A673 (cell line): ENCODE measurements around the gene KISS1R. TPM values are rescaled to one million over a fixed set of nuclear protein-coding genes. Genes with fewer than 3 reads are reported as not detected.

Experiments used
- BruUV-seq: library from RNA; stranded (reverse); fragments of 400-500 nt; replicated peaks from 2 replicates; lab custom pipeline; 2021; lab: Mats Ljungman, UMichigan
- CTCF ChIA-PET: fragments of 300-600 bp; sonication (Branson Sonifier 250); formaldehyde crosslinking; loops from one replicate; lab custom pipeline; 2022; ENCODE audit warnings: antibody characterized with exemption; lab: Charles Lee
- POLR2A ChIA-PET: fragments of 300-600 bp; sonication (Branson Sonifier 250); formaldehyde crosslinking; loops from one replicate; lab custom pipeline; 2022; ENCODE audit warnings: antibody characterized with exemption; ENCODE audit not compliant: low non-redundant PET; lab: Charles Lee
- DNase-seq: peaks from one replicate; pipeline ENCODE4 v3.0.0-alpha.2; 2015; ENCODE audit warnings: low spot score
- H3K27ac ChIP-seq: fragments of 200-600 bp; sonication (generic); 2 replicates; pipeline ENCODE4 v1.5.1; 2016; ENCODE audit warnings: mixed run types, low read depth, mild to moderate bottlenecking, mixed read lengths, antibody characterized with exemption, low read length; ENCODE audit not compliant: poor library complexity, severe bottlenecking
- H3K27me3 ChIP-seq: fragments of 200-600 bp; sonication (generic); replicated peaks from 2 replicates; pipeline ENCODE4 v1.6.1; 2017; ENCODE audit warnings: mixed run types, low read depth, mild to moderate bottlenecking, mixed read lengths, antibody characterized with exemption, low read length; ENCODE audit not compliant: insufficient read depth, poor library complexity
- H3K36me3 ChIP-seq: fragments of 200-600 bp; sonication (generic); 2 replicates; pipeline ENCODE4 v1.6.1; 2016; ENCODE audit warnings: mixed run types, mild to moderate bottlenecking, mixed read lengths, antibody characterized with exemption, low read length; ENCODE audit not compliant: insufficient read depth, poor library complexity, severe bottlenecking
- H3K4me1 ChIP-seq: fragments of 200-600 bp; sonication (generic); 2 replicates; pipeline ENCODE4 v1.6.1; 2017; ENCODE audit warnings: mixed run types, mild to moderate bottlenecking, mixed read lengths, antibody characterized with exemption, low read length; ENCODE audit not compliant: insufficient read depth, poor library complexity, severe bottlenecking
- H3K4me3 ChIP-seq: fragments of 200-600 bp; sonication (generic); 2 replicates; pipeline ENCODE4 v1.5.1; 2016; ENCODE audit warnings: low read depth, mixed run types, mild to moderate bottlenecking, mixed read lengths, low read length; ENCODE audit not compliant: poor library complexity, severe bottlenecking
- H3K9me3 ChIP-seq: fragments of 200-600 bp; sonication (generic); 2 replicates; pipeline ENCODE4 v1.6.1; 2016; ENCODE audit warnings: mixed run types, low read depth, mild to moderate bottlenecking, mixed read lengths, antibody characterized with exemption, low read length; ENCODE audit not compliant: poor library complexity, severe bottlenecking
- EZH2 ChIP-seq: fragments of 200-600 bp; sonication (generic); IDR thresholded peaks from 2 replicates; pipeline ENCODE4 v1.6.1; 2017; ENCODE audit warnings: borderline replicate concordance, low read depth, mild to moderate bottlenecking, mixed read lengths, antibody characterized with exemption, low read length; ENCODE audit not compliant: poor library complexity, severe bottlenecking
- intact Hi-C: fragments of 100-400 bp; cut with micrococcal nuclease; formaldehyde crosslinking; loops from one replicate; pipeline ENCODE4 v1.10.0; 2022; ENCODE audit not compliant: unreplicated experiment
- total RNA-seq: library from RNA; stranded (reverse); gene quantifications from 2 replicates; pipeline ENCODE4 v1.2.3, GENCODE V29; 2021
- TF ChIP-seq, protein P1 (sequence below): fragments of 300-800, 200-600 bp; sonication (generic); conservative IDR thresholded peaks from 2 replicates; pipeline ENCODE4 v1.5.1; 2017; ENCODE audit warnings: low read depth, mild to moderate bottlenecking, antibody characterized with exemption, low read length, moderate library complexity, mixed read lengths

KISS1R gene
- total RNA-seq, 1 experiment from 2014 or later = not detected

DNA sequence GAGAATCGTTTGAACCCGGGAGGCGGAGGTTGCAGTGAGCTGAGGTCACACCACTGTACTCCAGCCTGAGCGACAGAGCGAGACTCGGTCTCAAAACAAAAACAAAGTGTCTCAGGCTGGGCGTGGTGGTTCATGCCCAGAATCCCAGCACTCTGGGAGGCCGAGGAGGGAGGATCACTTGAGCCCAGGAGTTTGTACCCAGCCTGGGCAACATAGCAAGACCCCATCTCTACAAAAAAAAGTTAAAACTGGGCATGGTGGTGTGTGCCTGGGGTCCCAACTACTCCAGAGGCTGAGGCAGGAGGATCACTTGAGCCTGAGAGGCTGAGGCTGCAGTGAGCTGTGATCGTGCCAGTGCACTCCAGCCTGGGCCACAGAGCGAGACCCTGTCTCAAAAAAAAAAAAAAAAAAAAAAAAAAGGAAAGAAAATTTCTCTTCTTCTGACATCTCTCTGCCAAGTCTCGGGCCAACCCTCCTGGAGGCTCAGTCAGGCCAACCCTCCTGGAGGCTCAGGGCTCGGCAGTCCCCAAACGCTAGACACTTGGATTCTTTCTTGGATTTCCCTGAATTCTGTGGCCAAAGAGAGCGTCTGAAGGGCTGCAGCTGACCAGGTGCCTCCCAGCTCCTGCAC, 35.0 kb downstream of the KISS1R start:
- DNase-seq = no peak
- Histone ChIP-seq H3K36me3 (no peaks in the 10 kb centered on the region), H3K9me3 (no peaks in the 10 kb centered on the region), H3K27ac (no peak overlapping the region), H3K27me3 (no peaks in the 10 kb centered on the region), H3K4me1 (peaks cover 18% of the 10 kb centered on the region), H3K4me3 (no peak overlapping the region)
- intact Hi-C loops = no loop called here
- CTCF ChIA-PET = no interaction called here
- BruUV-seq = no TSS peak
- POLR2A ChIA-PET = no interaction called here
- TF ChIP-seq, protein P1, sequence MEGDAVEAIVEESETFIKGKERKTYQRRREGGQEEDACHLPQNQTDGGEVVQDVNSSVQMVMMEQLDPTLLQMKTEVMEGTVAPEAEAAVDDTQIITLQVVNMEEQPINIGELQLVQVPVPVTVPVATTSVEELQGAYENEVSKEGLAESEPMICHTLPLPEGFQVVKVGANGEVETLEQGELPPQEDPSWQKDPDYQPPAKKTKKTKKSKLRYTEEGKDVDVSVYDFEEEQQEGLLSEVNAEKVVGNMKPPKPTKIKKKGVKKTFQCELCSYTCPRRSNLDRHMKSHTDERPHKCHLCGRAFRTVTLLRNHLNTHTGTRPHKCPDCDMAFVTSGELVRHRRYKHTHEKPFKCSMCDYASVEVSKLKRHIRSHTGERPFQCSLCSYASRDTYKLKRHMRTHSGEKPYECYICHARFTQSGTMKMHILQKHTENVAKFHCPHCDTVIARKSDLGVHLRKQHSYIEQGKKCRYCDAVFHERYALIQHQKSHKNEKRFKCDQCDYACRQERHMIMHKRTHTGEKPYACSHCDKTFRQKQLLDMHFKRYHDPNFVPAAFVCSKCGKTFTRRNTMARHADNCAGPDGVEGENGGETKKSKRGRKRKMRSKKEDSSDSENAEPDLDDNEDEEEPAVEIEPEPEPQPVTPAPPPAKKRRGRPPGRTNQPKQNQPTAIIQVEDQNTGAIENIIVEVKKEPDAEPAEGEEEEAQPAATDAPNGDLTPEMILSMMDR = no peak
- no peak for TF ChIP-seq EZH2

DNA sequence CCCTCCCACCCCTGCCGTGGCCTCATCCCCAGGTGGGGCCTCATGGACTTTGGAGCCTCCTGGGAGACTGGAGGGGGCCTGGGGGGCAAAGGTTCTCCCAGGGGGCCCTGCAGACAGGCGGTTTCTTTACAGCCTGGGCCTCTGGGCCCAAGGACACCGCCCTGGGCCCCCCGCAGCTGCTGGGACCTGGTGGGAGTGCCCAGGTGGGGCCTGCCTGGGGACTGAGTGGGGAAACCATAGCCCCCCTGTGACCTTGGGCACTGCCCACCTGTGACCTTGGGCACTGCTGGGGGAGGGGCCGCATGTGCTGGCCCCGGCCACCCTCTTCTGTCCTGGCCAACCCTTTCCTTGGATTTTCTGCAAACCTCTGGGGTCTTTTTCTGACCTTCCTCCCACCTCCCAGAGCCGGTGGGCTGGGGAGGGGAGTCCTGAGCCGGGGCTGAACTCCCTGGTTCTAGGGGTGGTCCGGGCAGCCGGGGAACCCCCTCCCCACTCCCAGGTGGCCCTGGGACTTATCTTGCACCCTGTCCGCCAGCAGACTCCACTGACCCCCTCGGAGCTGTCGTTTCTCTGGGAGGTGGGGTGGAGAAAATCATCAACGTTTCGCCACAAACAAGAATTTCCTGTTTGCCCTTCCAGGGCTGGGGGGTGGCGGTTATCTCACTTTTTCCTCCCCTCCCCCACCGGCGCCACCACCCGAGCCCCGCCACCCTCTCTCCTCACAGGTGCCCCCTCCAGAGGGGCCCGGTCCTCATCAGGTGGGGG, 35.7 kb downstream of the KISS1R start:
- no peak for DNase-seq
- no peaks in the 10 kb centered on the region for H3K36me3 ChIP-seq
- H3K4me3 ChIP-seq = no peak overlapping the region
- intact Hi-C loops = no loop called here
- no TSS peak for BruUV-seq
- H3K9me3 ChIP-seq = no peaks in the 10 kb centered on the region
- no peaks in the 10 kb centered on the region for H3K27me3 ChIP-seq
- ChIA-PET POLR2A (no interaction called here), CTCF (no interaction called here)
- H3K27ac ChIP-seq = peak overlapping the region; percentile 57
- peaks cover 18% of the 10 kb centered on the region for H3K4me1 ChIP-seq
- TF ChIP-seq, protein P1 = no peak
- TF ChIP-seq EZH2 = no peak

DNA sequence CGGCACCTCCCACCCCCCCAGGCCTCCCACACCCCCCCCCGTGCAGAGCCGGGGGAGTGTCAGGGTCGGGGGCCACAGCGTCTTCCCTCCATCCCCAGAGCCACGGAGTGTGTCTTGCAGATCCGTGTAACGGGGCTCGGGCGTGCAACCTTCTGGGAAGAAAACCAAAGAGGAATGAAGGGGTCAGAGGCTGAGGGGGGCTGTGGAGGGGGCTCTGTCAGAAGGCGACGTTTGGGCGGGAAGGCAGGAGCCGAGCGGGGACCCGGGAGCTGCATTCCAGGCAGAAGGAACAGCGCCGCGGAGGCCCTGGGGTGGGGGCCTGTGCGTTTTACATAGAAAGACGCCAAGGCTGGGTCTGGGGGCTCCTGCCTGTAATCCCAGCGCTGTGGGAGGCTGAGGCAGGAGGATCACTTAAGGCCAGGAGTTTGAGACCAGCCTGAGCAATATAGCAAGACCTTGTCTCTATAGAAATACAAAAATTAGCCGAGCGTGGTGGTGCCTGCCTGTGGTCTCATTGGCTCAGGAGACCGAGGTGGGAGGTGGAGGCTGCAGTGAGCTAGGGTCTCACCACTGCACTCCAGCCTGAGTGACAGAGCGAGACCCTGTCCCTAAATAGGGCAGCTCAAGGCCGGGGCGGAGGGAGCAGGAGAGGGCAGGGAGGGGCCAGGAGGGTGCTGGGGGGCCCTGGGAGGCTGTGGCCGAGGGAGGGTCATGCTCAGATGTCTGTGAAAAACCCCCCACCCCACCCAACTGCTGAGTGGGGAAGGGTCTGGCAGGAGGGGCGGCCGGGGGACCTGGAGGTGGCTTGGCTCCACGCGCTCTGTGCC, 36.5 kb downstream of the KISS1R start:
- Histone ChIP-seq H3K36me3 (no peaks in the 10 kb centered on the region), H3K9me3 (no peaks in the 10 kb centered on the region), H3K4me3 (no peak overlapping the region), H3K27me3 (no peaks in the 10 kb centered on the region), H3K27ac (peak overlapping the region; percentile 57), H3K4me1 (peaks cover 18% of the 10 kb centered on the region)
- TF ChIP-seq, protein P1 = no peak
- TF ChIP-seq EZH2 = no peak
- intact Hi-C loops = no loop called here
- ChIA-PET POLR2A (no interaction called here), CTCF (no interaction called here)
- DNase-seq = no peak
- no TSS peak for BruUV-seq
